ENCODE measurements around the gene GABARAPL1. TPM values are rescaled to one million over a fixed set of nuclear protein-coding genes. Genes with fewer than 3 reads are reported as not detected.

The GABARAPL1 gene
- total and polyA plus RNA-seq, 4 donors, result 44.0 to 88.5 (median 75.0) TPM

DNA sequence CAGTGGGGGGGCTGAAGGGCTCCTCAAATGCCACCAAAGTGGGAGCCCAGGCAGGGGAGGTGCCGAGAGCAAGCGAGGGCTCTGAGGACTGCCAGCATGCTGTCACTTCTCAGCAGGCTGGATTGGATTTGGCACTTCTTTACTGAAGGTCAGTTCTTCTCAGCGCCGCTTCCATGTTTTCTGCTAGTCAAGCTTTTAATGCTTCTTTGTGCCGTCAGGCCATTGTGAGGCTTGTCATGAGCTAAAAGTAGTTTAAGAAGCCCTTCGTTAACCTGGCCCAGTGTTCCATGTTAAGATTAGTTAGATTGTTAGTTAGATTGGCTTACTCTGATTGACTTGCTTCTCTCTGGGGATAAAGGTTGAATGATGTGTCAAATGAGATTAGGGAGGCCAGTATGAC is 13.4 kb downstream of the GABARAPL1 start:
- Histone ChIP-seq H3K27me3 (ENCODE audit: control insufficient read depth in 3 of 3, insufficient read depth in 3 of 3, low read length in 2 of 3) (no peaks in the 10 kb centered on the region), H3K27ac (ENCODE audit: low read depth in 1 of 2, low read length in 1 of 2) (no peak overlapping the region), H3K36me3 (ENCODE audit: control insufficient read depth in 4 of 4, insufficient read depth in 4 of 4, low read length in 4 of 4) (peaks cover 16 to 32% (median 22%) of the 10 kb centered on the region in 4 donors), H3K4me1 (ENCODE audit: control insufficient read depth in 5 of 5, insufficient read depth in 5 of 5, low read length in 5 of 5) (no peaks in the 10 kb centered on the region), H3K9me3 (ENCODE audit: control insufficient read depth in 4 of 4, insufficient read depth in 3 of 4, low read length in 3 of 4) (no peaks in the 10 kb centered on the region), H3K9ac (ENCODE audit: insufficient read depth in 1 of 2, low read length in 2 of 2) (no peak overlapping the region), H3K4me3 (no peak overlapping the region)
- WGBS, 2 donors, result 97% methylated on average over 4 to 6 of the region's 6 CpGs
- ATAC-seq (ENCODE audit: insufficient read depth, low FRiP score) (no peak), DNase-seq (no peak)
- TF ChIP-seq, protein P1, sequence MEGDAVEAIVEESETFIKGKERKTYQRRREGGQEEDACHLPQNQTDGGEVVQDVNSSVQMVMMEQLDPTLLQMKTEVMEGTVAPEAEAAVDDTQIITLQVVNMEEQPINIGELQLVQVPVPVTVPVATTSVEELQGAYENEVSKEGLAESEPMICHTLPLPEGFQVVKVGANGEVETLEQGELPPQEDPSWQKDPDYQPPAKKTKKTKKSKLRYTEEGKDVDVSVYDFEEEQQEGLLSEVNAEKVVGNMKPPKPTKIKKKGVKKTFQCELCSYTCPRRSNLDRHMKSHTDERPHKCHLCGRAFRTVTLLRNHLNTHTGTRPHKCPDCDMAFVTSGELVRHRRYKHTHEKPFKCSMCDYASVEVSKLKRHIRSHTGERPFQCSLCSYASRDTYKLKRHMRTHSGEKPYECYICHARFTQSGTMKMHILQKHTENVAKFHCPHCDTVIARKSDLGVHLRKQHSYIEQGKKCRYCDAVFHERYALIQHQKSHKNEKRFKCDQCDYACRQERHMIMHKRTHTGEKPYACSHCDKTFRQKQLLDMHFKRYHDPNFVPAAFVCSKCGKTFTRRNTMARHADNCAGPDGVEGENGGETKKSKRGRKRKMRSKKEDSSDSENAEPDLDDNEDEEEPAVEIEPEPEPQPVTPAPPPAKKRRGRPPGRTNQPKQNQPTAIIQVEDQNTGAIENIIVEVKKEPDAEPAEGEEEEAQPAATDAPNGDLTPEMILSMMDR (IDR thresholded peaks at IDR 0.05; ENCODE audit: control extremely low read depth, extremely low read depth), result no peak

DNA sequence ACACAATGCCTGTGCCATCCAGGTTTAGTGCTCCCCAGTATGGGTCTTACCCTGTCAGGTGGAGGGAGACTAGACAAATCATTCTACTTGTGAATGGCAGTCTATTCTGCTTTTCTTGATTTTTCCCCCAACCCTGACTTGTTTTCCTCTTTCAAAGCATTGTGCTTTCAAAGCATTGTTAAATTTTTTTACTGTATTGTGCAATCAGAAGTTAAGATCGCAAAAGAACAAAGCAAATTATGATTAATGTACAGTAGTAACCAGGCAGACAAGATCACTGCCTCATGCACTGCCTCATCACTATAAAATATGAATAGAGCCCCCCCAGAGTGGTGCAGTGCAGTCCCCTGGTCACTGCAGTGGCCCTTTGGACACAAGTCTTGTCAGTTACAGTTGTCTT is 14.1 kb downstream of the GABARAPL1 start:
- H3K27me3 ChIP-seq (ENCODE audit: control insufficient read depth in 3 of 3, insufficient read depth in 3 of 3, low read length in 2 of 3), result no peaks in the 10 kb centered on the region
- no peak overlapping the region for H3K27ac ChIP-seq (ENCODE audit: low read depth in 1 of 2, low read length in 1 of 2)
- 60 to 63% methylated on average over 1 of the region's 1 CpG for WGBS, 2 donors
- DNase-seq (no peak), ATAC-seq (ENCODE audit: insufficient read depth, low FRiP score) (no peak)
- no peak overlapping the region for H3K4me3 ChIP-seq
- TF ChIP-seq, protein P1 (IDR thresholded peaks at IDR 0.05; ENCODE audit: control extremely low read depth, extremely low read depth), result no peak
- H3K36me3 ChIP-seq (ENCODE audit: control insufficient read depth in 4 of 4, insufficient read depth in 4 of 4, low read length in 4 of 4), result peaks cover 11 to 27% (median 17%) of the 10 kb centered on the region in 4 donors
- H3K4me1 ChIP-seq (ENCODE audit: control insufficient read depth in 5 of 5, insufficient read depth in 5 of 5, low read length in 5 of 5), result no peaks in the 10 kb centered on the region
- no peaks in the 10 kb centered on the region for H3K9me3 ChIP-seq (ENCODE audit: control insufficient read depth in 4 of 4, insufficient read depth in 3 of 4, low read length in 3 of 4)
- no peak overlapping the region for H3K9ac ChIP-seq (ENCODE audit: insufficient read depth in 1 of 2, low read length in 2 of 2)

DNA sequence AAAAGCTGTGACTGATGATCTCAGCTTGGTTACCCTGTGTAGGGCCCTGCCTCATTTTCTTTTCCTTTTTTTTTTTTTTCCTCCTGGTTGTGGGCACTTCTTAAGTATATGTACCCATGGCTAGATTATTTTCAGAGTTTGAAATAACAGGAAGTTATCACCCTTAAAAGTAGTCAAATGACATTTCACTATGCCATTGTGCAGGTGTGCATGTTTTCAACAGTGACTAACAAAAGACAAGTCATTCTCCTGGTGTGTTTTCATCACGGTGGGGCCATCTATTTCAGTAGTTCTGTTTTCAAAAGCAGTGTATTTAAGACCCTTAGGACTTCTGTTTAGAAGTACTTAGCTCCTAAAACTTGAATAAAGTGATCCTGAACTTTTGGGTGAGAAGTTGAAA is 15.0 kb downstream of the GABARAPL1 start:
- WGBS, 2 donors, result 63 to 77% methylated on average over 1 of the region's 1 CpG
- TF ChIP-seq, protein P1 (IDR thresholded peaks at IDR 0.05; ENCODE audit: control extremely low read depth, extremely low read depth), result no peak
- H3K9ac ChIP-seq (ENCODE audit: insufficient read depth in 1 of 2, low read length in 2 of 2), result no peak overlapping the region
- ATAC-seq (ENCODE audit: insufficient read depth, low FRiP score) (no peak), DNase-seq (no peak)
- no peaks in the 10 kb centered on the region for H3K27me3 ChIP-seq (ENCODE audit: control insufficient read depth in 3 of 3, insufficient read depth in 3 of 3, low read length in 2 of 3)
- H3K4me3 ChIP-seq, result no peak overlapping the region
- no peak overlapping the region for H3K27ac ChIP-seq (ENCODE audit: low read depth in 1 of 2, low read length in 1 of 2)
- peaks cover 2 to 18% (median 9%) of the 10 kb centered on the region in 4 donors for H3K36me3 ChIP-seq (ENCODE audit: control insufficient read depth in 4 of 4, insufficient read depth in 4 of 4, low read length in 4 of 4)
- H3K9me3 ChIP-seq (ENCODE audit: control insufficient read depth in 4 of 4, insufficient read depth in 3 of 4, low read length in 3 of 4), result no peaks in the 10 kb centered on the region
- H3K4me1 ChIP-seq (ENCODE audit: control insufficient read depth in 5 of 5, insufficient read depth in 5 of 5, low read length in 5 of 5), result no peaks in the 10 kb centered on the region

DNA sequence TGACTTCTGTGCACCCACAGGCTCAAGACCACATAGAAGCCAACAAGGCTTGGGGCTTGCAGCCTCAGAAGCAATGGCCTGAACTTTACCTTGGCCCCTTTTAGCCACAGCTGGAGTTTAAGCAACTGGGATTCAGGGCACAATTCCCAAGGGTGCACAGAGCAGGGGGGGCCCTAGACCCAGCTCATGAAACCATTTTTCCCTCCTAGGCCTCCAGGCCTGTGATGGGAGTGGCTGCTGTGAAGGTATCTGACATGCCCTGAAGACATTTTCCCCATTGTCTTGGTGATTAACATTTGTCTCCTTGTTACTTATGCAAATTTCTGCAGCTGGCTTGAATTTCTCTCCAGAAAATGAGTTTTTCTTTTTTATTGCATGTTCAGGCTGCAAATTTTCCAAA is 21.9 kb downstream of the GABARAPL1 start:
- H3K27me3 ChIP-seq (ENCODE audit: control insufficient read depth in 3 of 3, insufficient read depth in 3 of 3, low read length in 2 of 3), result no peaks in the 10 kb centered on the region
- H3K9me3 ChIP-seq (ENCODE audit: control insufficient read depth in 4 of 4, insufficient read depth in 3 of 4, low read length in 3 of 4), result no peaks in the 10 kb centered on the region
- no peak overlapping the region for H3K9ac ChIP-seq (ENCODE audit: insufficient read depth in 1 of 2, low read length in 2 of 2)
- H3K4me3 ChIP-seq, result no peak overlapping the region
- H3K27ac ChIP-seq (ENCODE audit: low read depth in 1 of 2, low read length in 1 of 2), result no peak overlapping the region
- no peaks in the 10 kb centered on the region for H3K36me3 ChIP-seq (ENCODE audit: control insufficient read depth in 4 of 4, insufficient read depth in 4 of 4, low read length in 4 of 4)
- DNase-seq (no peak), ATAC-seq (ENCODE audit: insufficient read depth, low FRiP score) (no peak)
- peaks cover 0 to 9% (median 0%) of the 10 kb centered on the region in 5 donors for H3K4me1 ChIP-seq (ENCODE audit: control insufficient read depth in 5 of 5, insufficient read depth in 5 of 5, low read length in 5 of 5)
- TF ChIP-seq, protein P1 (IDR thresholded peaks at IDR 0.05; ENCODE audit: control extremely low read depth, extremely low read depth), result no peak
